ENCODE data around the gene ADAMTS12. TPM values are rescaled to one million over a fixed set of nuclear protein-coding genes. Genes with fewer than 3 reads are reported as not detected.

ADAMTS12 gene
- total and polyA plus RNA-seq, 10 of the 15 experiments (the other 5 are each of a cell fraction or from before 2014, with no cell fraction given), result 0.11 to 35.8 (median 20.7) TPM

GRCh38 chr5:33764786-33765185 is 127.0 kb downstream of the ADAMTS12 start (continued):
- TF ChIP-seq FOXK2 (IDR thresholded peaks at IDR 0.05) (no peak), NRF1 (conservative IDR thresholded peaks at IDR 0.05; ENCODE audit: low read depth, low read length) (no peak), LARP7 (IDR thresholded peaks at IDR 0.05) (no peak), CEBPZ (IDR thresholded peaks at IDR 0.05; ENCODE audit: low read depth, low read length) (no peak)

GRCh38 chr5:33763435-33763834 is 128.4 kb downstream of the ADAMTS12 start:
- ChIA-PET POLR2A (interaction anchor here (1.1 kb wide), 1 partner anchor 31 kb away, joined by 3 read pairs; no protein-coding TSS in a partner anchor), RAD21 (ENCODE audit: unreplicated experiment) (no interaction called here), SMC1A (ENCODE audit: uncharacterized antibody, unreplicated experiment) (no interaction called here), CTCF (no interaction called here)
- H3K27me3 ChIP-seq (replicated peaks in 1 of 2; ENCODE audit: control insufficient read depth in 2 of 2, insufficient read depth in 2 of 2, low read length in 1 of 2), result no peaks in the 10 kb centered on the region
- in situ Hi-C loops (cut with MboI), result no loop called here
- H3K4me2 ChIP-seq (ENCODE audit: control insufficient read depth, insufficient read depth), result no peak overlapping the region
- no peaks in the 10 kb centered on the region for H3K9me3 ChIP-seq (replicated peaks; ENCODE audit: control insufficient read depth, insufficient read depth, low read length)
- no peaks in the 10 kb centered on the region for H3K79me2 ChIP-seq (ENCODE audit: control insufficient read depth, insufficient read depth, low read length)
- TF ChIP-seq HSF1 (IDR thresholded peaks at IDR 0.05; ENCODE audit: low read depth, low read length), result no peak
- FAIRE-seq, result no peak
- H3K27ac ChIP-seq (ENCODE audit: control insufficient read depth, insufficient read depth), result no peak overlapping the region
- ATAC-seq, result no peak
- no peaks in the 10 kb centered on the region for H4K20me1 ChIP-seq (ENCODE audit: control insufficient read depth, insufficient read depth)
- WGBS (ENCODE audit: insufficient coverage, insufficient replicate concordance, low lambda C conversion rate, missing lambda C conversion rate), result 69% methylated on average over 2 of the region's 2 CpGs
- no TSS peak for BruUV-seq (replicated peaks)
- H3K9ac ChIP-seq (ENCODE audit: control insufficient read depth, insufficient read depth, low read length), result no peak overlapping the region
- no peak for DNase-seq (ENCODE audit: low read depth, low spot score)
- intact Hi-C loops (cut with micrococcal nuclease; ENCODE audit: unreplicated experiment), result no loop called here
- no peaks in the 10 kb centered on the region for H3K36me3 ChIP-seq (ENCODE audit: control insufficient read depth in 2 of 2, insufficient read depth in 2 of 2, low read length in 1 of 2)
- no peak overlapping the region for H3K4me3 ChIP-seq
- H3K4me1 ChIP-seq (ENCODE audit: control insufficient read depth, insufficient read depth, low read length), result no peaks in the 10 kb centered on the region
- H2AFZ ChIP-seq (ENCODE audit: control insufficient read depth, low read depth, low read length), result no peak overlapping the region
